NCI-H446 (cell line): ENCODE data around the gene P2RY6.
A peak's percentile ranks its signal among the peaks of the same experiment; 100 is the strongest.

Experiments used
- DNase-seq, 2 experiments: peaks; one replicate each; lab custom pipeline; 2025; lab: John Stamatoyannopoulos, UW

P2RY6 gene

DNA sequence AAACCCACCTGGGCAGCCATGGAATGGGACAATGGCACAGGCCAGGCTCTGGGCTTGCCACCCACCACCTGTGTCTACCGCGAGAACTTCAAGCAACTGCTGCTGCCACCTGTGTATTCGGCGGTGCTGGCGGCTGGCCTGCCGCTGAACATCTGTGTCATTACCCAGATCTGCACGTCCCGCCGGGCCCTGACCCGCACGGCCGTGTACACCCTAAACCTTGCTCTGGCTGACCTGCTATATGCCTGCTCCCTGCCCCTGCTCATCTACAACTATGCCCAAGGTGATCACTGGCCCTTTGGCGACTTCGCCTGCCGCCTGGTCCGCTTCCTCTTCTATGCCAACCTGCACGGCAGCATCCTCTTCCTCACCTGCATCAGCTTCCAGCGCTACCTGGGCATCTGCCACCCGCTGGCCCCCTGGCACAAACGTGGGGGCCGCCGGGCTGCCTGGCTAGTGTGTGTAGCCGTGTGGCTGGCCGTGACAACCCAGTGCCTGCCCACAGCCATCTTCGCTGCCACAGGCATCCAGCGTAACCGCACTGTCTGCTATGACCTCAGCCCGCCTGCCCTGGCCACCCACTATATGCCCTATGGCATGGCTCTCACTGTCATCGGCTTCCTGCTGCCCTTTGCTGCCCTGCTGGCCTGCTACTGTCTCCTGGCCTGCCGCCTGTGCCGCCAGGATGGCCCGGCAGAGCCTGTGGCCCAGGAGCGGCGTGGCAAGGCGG lies 24.5 kb downstream of the P2RY6 start:
- no peak for DNase-seq

- DNase-seq = no peak
Measured at GRCh38 chr11:73297231-73297590, 25.1 kb downstream of the P2RY6 start.

DNA sequence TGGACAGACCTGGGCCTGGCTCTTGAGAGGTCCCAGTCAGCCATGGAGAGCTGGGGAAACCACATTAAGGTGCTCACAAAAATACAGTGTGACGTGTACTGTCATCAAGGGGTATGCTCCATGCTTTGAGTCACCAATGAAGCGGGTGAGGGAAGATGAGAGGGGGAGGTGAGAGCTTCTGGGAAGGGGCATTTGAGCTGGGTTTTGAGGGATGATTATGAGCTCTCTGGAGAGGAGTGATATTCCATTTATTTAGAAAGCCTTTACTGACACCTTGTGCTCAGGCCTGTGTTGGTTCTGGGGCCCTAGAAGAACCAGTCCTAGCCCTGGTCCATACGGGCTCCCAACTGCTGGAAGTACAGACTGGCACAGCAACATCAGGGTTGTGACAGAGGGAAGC lies 25.6 kb downstream of the P2RY6 start:
- no peak for DNase-seq

- DNase-seq = no peak
Measured at GRCh38 chr11:73298233-73298632, 26.1 kb downstream of the P2RY6 start.

GRCh38 chr11:73299751-73300150 lies 27.6 kb downstream of the P2RY6 start:
- DNase-seq = no peak

GRCh38 chr11:73306069-73306841 lies 34.1 kb downstream of the P2RY6 start:
- no peak for DNase-seq

DNA sequence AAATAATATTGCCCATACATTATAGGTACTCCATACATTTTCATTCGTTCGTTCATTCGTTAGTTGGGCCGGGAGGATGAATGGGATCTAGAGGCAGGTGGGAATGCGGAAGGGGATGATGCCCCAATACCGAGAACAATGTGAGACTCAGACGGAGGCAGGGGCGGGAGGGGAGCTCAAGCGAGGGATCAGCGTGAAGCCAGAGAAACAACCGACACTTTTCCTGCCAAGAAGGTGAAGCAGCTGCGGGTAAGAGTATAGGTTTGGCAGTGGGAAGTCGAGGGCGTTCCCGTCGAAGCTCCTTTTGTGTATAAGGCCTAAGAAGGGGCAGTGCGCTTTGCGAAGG lies 34.8 kb downstream of the P2RY6 start:
- DNase-seq = no peak

GRCh38 chr11:73307323-73308002 lies 35.3 kb downstream of the P2RY6 start:
- peak; percentile 98 to 99 for DNase-seq

DNA sequence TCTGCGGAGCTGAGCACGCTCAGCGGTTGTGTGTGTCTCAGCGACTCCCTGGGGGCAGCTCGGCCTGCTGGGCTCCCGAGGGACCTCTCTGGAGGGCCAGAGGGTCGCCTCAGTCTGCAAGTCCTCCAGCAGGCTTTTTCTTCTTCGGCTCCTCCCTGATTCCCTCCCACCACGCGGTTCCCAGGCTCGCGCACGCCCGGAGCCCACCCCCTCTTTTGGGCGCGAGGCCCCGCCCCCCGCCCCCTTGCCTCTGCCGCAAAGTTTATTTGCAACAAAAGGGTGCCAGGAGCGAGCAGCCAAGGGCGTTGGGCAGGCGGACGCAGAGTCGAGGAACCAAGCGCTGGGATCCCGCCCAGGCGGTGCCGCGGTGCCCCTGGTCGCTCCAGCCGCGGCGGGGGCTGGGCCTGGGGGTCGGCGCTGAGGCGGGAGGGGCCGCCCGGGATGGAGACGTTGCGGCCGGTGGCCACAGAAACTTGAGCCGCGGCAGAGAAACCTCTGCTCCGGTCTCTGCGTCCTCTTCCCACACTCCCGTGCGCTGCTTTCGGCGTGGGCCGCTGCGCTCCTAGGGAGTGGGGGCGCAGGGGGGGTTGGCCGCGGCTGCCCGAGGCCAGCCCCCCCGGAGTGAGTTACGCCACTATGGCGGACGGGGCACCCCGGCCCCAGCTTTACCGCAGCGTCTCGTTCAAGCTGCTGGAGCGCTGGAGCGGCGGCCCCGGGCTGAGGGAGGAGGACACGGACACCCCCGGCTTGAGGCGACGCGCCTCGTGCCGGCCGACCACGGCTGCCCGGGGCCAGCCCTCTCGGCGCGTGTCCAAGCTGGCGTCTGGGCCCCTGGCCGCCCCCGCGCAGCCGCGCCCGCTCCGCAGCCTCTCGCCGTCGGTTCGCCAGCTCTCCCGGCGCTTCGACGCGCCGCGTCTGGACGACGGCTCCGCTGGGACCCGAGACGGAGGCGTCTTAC lies 36.1 kb downstream of the P2RY6 start, which contains the start of gene ARHGEF17:
Gene ARHGEF17, plus strand, starts transcription at position 274 of the 958 bp plus-strand sequence. Its CDS starts 363 bp downstream, at position 637.
- peak; percentile 63 to 84 for DNase-seq

GRCh38 chr11:73308961-73309919 lies 37.1 kb downstream of the P2RY6 start:
- DNase-seq = no peak

DNA sequence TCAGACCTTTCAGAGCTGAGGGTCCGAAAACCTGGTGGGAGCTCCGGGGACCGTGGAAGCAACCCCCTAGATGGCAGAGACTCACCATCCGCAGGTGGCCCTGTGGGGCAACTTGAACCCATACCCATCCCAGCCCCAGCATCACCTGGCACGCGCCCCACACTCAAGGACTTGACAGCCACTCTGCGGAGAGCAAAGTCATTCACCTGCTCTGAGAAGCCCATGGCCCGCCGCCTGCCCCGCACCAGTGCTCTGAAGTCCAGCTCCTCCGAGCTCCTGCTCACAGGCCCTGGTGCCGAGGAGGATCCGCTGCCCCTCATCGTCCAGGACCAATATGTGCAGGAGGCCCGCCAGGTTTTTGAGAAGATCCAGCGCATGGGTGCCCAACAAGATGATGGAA lies 37.9 kb downstream of the P2RY6 start:
- no peak for DNase-seq

GRCh38 chr11:73310661-73311393 lies 38.7 kb downstream of the P2RY6 start:
- DNase-seq = no peak

DNA sequence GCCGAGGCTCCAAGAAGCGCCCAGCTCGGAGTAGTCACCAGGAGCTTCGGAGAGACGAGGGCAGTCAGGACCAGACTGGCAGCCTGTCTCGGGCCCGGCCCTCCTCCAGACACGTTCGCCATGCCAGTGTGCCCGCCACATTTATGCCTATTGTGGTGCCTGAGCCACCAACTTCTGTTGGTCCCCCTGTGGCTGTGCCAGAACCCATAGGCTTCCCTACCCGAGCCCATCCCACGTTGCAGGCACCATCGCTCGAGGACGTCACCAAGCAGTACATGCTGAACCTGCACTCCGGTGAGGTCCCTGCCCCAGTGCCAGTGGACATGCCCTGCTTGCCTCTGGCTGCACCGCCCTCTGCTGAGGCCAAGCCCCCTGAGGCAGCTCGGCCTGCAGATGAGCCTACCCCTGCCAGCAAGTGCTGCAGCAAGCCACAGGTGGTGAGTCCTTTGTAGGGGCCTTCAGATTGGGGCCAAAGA lies 39.3 kb downstream of the P2RY6 start:
- no peak for DNase-seq

- no peak for DNase-seq
Measured at GRCh38 chr11:73312036-73312435, 39.9 kb downstream of the P2RY6 start.

GRCh38 chr11:73312851-73313327 lies 40.8 kb downstream of the P2RY6 start:
- DNase-seq = peak in 1 of 2 experiments; percentile 32

DNA sequence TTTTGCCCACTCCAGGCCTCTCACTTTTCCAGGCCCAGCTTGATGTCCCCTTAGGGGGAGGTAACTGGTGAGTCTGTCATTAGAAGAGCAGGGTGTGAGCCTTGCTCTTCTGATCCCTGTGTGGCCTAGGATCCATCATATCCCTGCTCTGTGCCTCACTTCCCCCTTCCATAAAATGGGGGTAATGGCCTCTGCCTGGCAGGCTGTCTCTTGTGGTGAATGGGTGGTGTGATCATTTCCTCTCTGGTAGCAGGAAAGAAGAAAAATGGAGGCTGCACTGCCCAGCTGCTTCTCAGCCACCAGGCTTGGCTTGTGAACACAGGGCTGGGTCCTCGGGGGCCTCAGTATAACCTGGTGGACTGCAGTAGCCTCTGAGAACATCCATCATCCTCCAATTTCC lies 41.5 kb downstream of the P2RY6 start:
- no peak for DNase-seq

DNA sequence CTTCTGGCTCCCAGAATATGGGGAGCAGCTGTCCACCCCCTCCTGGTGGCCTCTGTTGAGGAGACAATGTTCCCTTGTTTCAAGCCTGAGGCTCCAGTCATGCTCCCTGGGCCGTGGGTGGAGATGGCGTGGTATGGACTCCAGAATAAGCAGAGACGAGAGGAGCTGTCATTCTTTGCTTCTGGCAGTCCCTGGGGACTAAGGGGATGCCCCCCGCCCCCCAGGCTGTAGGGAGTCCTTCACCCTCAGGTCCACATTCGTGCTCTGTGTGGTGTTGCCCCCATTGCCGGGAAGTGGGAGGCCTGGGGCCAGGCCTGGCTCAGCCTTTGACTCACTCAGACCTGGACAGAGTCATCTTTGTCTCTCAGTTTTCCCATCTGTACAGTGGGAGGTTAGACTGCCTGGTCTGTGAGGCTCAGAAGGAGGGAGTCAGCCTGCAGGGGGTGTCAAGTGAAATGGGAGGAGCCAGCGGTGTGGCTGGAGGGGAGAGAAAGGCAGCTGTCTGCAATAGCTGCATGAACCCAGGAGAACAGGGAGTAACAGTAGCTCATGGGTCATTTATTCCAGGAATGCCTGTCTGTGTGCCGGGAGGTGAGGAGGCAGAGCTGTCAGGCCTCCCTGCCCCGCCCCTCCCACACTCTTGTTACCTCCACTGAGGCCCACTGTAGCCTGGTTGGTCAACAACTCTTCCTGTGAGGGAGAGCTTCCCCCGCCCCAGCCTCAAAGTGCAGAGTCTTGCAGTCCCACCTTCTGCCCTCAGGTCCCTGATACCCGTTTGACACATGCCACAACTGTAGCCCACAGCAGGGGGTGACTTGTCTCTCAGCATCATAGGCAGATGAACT lies 42.2 kb downstream of the P2RY6 start:
- no peak for DNase-seq

GRCh38 chr11:73315293-73316020 lies 43.3 kb downstream of the P2RY6 start:
- no peak for DNase-seq
